B cell (primary cell): ENCODE results near the gene EBF3. TPM values are rescaled to one million over a fixed set of nuclear protein-coding genes. Genes with fewer than 3 reads are reported as not detected.
A peak's percentile ranks its signal among the peaks of the same experiment; 100 is the strongest.

Source experiments
- ATAC-seq: fragments of 200-7000 bp; cut with Tn5 transposase; one replicate; pipeline ENCODE4 v1.10.0; 2021; ENCODE audit warnings: low read depth, mild to moderate bottlenecking, moderate number of reproducible peaks, moderate library complexity
- CTCF ChIA-PET: fragments of 350-600 bp; sonication (Branson Sonifier 250); formaldehyde crosslinking; loops from one replicate; lab custom pipeline; 2021; ENCODE audit warnings: antibody characterized with exemption, inconsistent platforms; lab: Charles Lee
- POLR2A ChIA-PET: fragments of 350-600 bp; sonication (Branson Sonifier 250); formaldehyde crosslinking; loops from one replicate; lab custom pipeline; 2021; ENCODE audit warnings: antibody characterized with exemption; lab: Charles Lee
- DNase-seq: peaks from one replicate; pipeline ENCODE4 v3.0.0; 2013
- H2AFZ ChIP-seq: 2 replicates; pipeline ENCODE4 v1.6.1; 2012; ENCODE audit warnings: mild to moderate bottlenecking, low read depth, low read length; ENCODE audit not compliant: insufficient read depth, poor library complexity, severe bottlenecking
- H3K27ac ChIP-seq, 2 donors: 1 replicate in 1 of 2; 2 replicates in 1 of 2; pipeline ENCODE4 v1.5.1; 2012 to 2013; ENCODE audit warnings: low read length in 2 of 2, mild to moderate bottlenecking in 2 of 2, moderate library complexity in 1 of 2
- H3K27me3 ChIP-seq, 4 experiments: fragments of 200-600 bp in 1 of 4; sonication (generic) in 1 of 4; replicated peaks in 1 of 4; 1 replicate in 2 of 4; 2 replicates in 2 of 4; pipeline versions ENCODE4 v1.6.1 to v1.7.0; 2013 to 2016; ENCODE audit warnings: low read length in 3 of 4, mild to moderate bottlenecking in 2 of 4, mixed read lengths in 1 of 4, moderate library complexity in 1 of 4; ENCODE audit not compliant: insufficient read depth in 4 of 4, control insufficient read depth in 3 of 4; ENCODE audit errors: control extremely low read depth in 1 of 4
- H3K36me3 ChIP-seq, 2 experiments: replicated peaks in 1 of 2; 1 replicate in 1 of 2; 2 replicates in 1 of 2; pipeline versions ENCODE4 v1.6.1 to v1.7.1; 2013; ENCODE audit warnings: low read length in 1 of 2; ENCODE audit not compliant: insufficient read depth in 2 of 2, control insufficient read depth in 1 of 2; ENCODE audit errors: control extremely low read depth in 1 of 2, extremely low read depth in 1 of 2
- H3K4me1 ChIP-seq, 2 donors: fragments of 200-600 bp in 1 of 2; sonication (generic) in 1 of 2; 1 replicate in 1 of 2; 2 replicates in 1 of 2; pipeline versions ENCODE4 v1.5.1 to v1.6.1; 2013 to 2017; ENCODE audit warnings: low read length in 2 of 2; ENCODE audit not compliant: control insufficient read depth in 2 of 2, insufficient read depth in 2 of 2
- H3K4me2 ChIP-seq: replicated peaks from 2 replicates; pipeline ENCODE3; 2012; ENCODE audit warnings: mild to moderate bottlenecking, low read depth, low read length; ENCODE audit not compliant: poor library complexity, severe bottlenecking
- H3K4me3 ChIP-seq, 5 experiments: fragments of 200-600 bp in 1 of 5; sonication (generic) in 1 of 5; 1 replicate in 3 of 5; 2 replicates in 2 of 5; pipeline versions ENCODE4 v1.5.1 to v1.7.0; 2011 to 2016; ENCODE audit warnings: low read length in 4 of 5, mild to moderate bottlenecking in 4 of 5, low read depth in 2 of 5, control low read depth in 1 of 5, moderate library complexity in 1 of 5; ENCODE audit not compliant: insufficient read depth in 1 of 5; ENCODE audit errors: control extremely low read depth in 1 of 5, extremely low read depth in 1 of 5
- H3K79me2 ChIP-seq: fragments of 200-600 bp; sonication (generic); one replicate; pipeline ENCODE4 v1.6.0; 2016; ENCODE audit warnings: low read length; ENCODE audit not compliant: control insufficient read depth, insufficient read depth
- H3K9ac ChIP-seq: fragments of 200-600 bp; sonication (generic); 2 replicates; pipeline ENCODE4 v1.6.1; 2017; ENCODE audit warnings: mild to moderate bottlenecking, low read length, moderate library complexity
- H3K9me3 ChIP-seq, 3 donors: one replicate each; pipeline versions ENCODE4 v1.6.1 to v1.7.1; 2013; ENCODE audit warnings: low read length in 2 of 3; ENCODE audit not compliant: control insufficient read depth in 2 of 3, insufficient read depth in 1 of 3; ENCODE audit errors: control extremely low read depth in 1 of 3
- H4K20me1 ChIP-seq: 2 replicates; pipeline ENCODE4 v1.6.0; 2012; ENCODE audit warnings: mild to moderate bottlenecking, low read length; ENCODE audit not compliant: insufficient read depth, control insufficient read depth, poor library complexity, severe bottlenecking
- H3K27ac Mint-ChIP-seq: one replicate; pipeline ENCODE4 v1.8.0; 2021; ENCODE audit warnings: mixed read lengths
- H3K27me3 Mint-ChIP-seq: one replicate; pipeline ENCODE4 v1.8.0; 2021; ENCODE audit warnings: mixed read lengths
- H3K4me1 Mint-ChIP-seq: one replicate; pipeline ENCODE4 v1.8.0; 2021; ENCODE audit warnings: mixed read lengths
- H3K4me3 Mint-ChIP-seq: one replicate; pipeline ENCODE4 v1.8.0; 2021; ENCODE audit warnings: mixed read lengths
- H3K9me3 Mint-ChIP-seq: one replicate; pipeline ENCODE4 v1.8.0; 2022; ENCODE audit warnings: mixed read lengths; ENCODE audit not compliant: insufficient read depth
- CTCF ChIP-seq: fragments of 200-600 bp; IDR thresholded peaks from one replicate; pipeline ENCODE4 v1.8.0; 2022; ENCODE audit warnings: antibody characterized with exemption, mild to moderate bottlenecking
- EZH2 ChIP-seq: IDR thresholded peaks from 2 replicates; pipeline ENCODE4 v1.6.1; 2012; ENCODE audit warnings: borderline replicate concordance, low read depth, mild to moderate bottlenecking, moderate library complexity, low read length; ENCODE audit not compliant: insufficient read depth, poor library complexity, severe bottlenecking
- WGBS: methylation state at CpG from one replicate; pipeline ENCODE4 v1.1.5; 2013; ENCODE audit warnings: missing lambda C conversion rate; ENCODE audit not compliant: insufficient coverage; 5-methylcytosine and 5-hydroxymethylcytosine counted together
- intact Hi-C: fragments of 100-400 bp; cut with micrococcal nuclease; formaldehyde crosslinking; loops from one replicate; pipeline ENCODE4 v1.10.0; 2022
- polyA plus RNA-seq: library from polyadenylated mRNA; depleted of rRNA; stranded (reverse); fragments of >200 nt; gene quantifications from 2 replicates; pipeline ENCODE4 v1.2.3, GENCODE V29; 2012
- total RNA-seq, 2 donors: library from RNA; stranded (reverse); fragments of 120-200 nt in 1 of 2; gene quantifications; 1 replicate in 1 of 2; 2 replicates in 1 of 2; pipeline versions ENCODE4 v1.2.3 to v1.2.4, GENCODE V29; 2013 to 2022

EBF3 gene
- total and polyA plus RNA-seq, 2 donors (not counting 1 experiment from before 2014, with no cell fraction given): not detected

- no peaks in the 10 kb centered on the region for H3K79me2 ChIP-seq
- ChIA-PET POLR2A (no interaction called here), CTCF (no interaction called here)
- peaks cover 0 to 5% of the 10 kb centered on the region in 2 donors for H3K4me1 ChIP-seq
- H3K9me3 ChIP-seq: no peaks in the 10 kb centered on the region
- no peak overlapping the region for H2AFZ ChIP-seq
- H3K36me3 ChIP-seq: no peaks in the 10 kb centered on the region
- Mint-ChIP-seq H3K27me3 (peaks cover 4% of the 10 kb centered on the region), H3K4me1 (no peaks in the 10 kb centered on the region), H3K27ac (no peak overlapping the region), H3K9me3 (no peaks in the 10 kb centered on the region), H3K4me3 (no peak overlapping the region)
- no peak overlapping the region for H3K4me3 ChIP-seq
- H4K20me1 ChIP-seq: no peaks in the 10 kb centered on the region
- TF ChIP-seq EZH2 (no peak), CTCF (no peak)
- intact Hi-C loops: no loop called here
- no CpG with 5 or more reads among the region's 8 CpGs for WGBS
- DNase-seq: no peak
- H3K27ac ChIP-seq: no peak overlapping the region
- H3K27me3 ChIP-seq: peaks cover 0 to 2% (median 0%) of the 10 kb centered on the region in 4 experiments
- H3K4me2 ChIP-seq: no peak overlapping the region
- H3K9ac ChIP-seq: no peak overlapping the region
- ATAC-seq: no peak
Measured at GRCh38 chr10:129871966-129872365, 92.1 kb downstream of the EBF3 start.

- no peaks in the 10 kb centered on the region for H3K79me2 ChIP-seq
- Mint-ChIP-seq H3K27ac (no peak overlapping the region), H3K4me3 (no peak overlapping the region), H3K4me1 (no peaks in the 10 kb centered on the region), H3K9me3 (no peaks in the 10 kb centered on the region), H3K27me3 (peaks cover 4% of the 10 kb centered on the region)
- H3K27ac ChIP-seq: no peak overlapping the region
- intact Hi-C loops: no loop called here
- H3K9ac ChIP-seq: no peak overlapping the region
- no peak overlapping the region for H3K4me3 ChIP-seq
- no peak overlapping the region for H3K4me2 ChIP-seq
- ChIA-PET POLR2A (no interaction called here), CTCF (no interaction called here)
- peak overlapping the region; percentile 41 for H2AFZ ChIP-seq
- peaks cover 0 to 4% (median 0%) of the 10 kb centered on the region in 3 donors for H3K9me3 ChIP-seq
- 18% methylated on average over 14 of the region's 17 CpGs for WGBS
- TF ChIP-seq EZH2: no peak
- TF ChIP-seq CTCF: no peak
- H3K36me3 ChIP-seq: no peaks in the 10 kb centered on the region
- peaks cover 0 to 2% (median 0%) of the 10 kb centered on the region in 4 experiments for H3K27me3 ChIP-seq
- H4K20me1 ChIP-seq: no peaks in the 10 kb centered on the region
- DNase-seq (no peak), ATAC-seq (no peak)
- peaks cover 0 to 5% of the 10 kb centered on the region in 2 donors for H3K4me1 ChIP-seq
Measured at GRCh38 chr10:129870961-129871621, 93.0 kb downstream of the EBF3 start.
